Effector memory CD4-positive, alpha-beta T cell (primary cell): Measurements from ENCODE around the gene ZBTB39.
A peak's percentile ranks its signal among the peaks of the same experiment; 100 is the strongest.

ENCODE experiments used
- DNase-seq, 3 donors: peaks; one replicate each; pipeline ENCODE4 v3.0.0-alpha.2; 2020
- H3K27ac ChIP-seq: 2 replicates; pipeline ENCODE4 v1.7.0; 2013; ENCODE audit warnings: mild to moderate bottlenecking, low read length, moderate library complexity; ENCODE audit not compliant: insufficient read depth, poor library complexity, severe bottlenecking
- H3K27me3 ChIP-seq: replicated peaks from 2 replicates; pipeline ENCODE4 v1.7.0; 2013; ENCODE audit warnings: mild to moderate bottlenecking, low read length; ENCODE audit not compliant: insufficient read depth, control insufficient read depth, poor library complexity, severe bottlenecking
- H3K36me3 ChIP-seq: 2 replicates; pipeline ENCODE4 v1.7.0; 2013; ENCODE audit warnings: mild to moderate bottlenecking, low read length, moderate library complexity; ENCODE audit not compliant: control insufficient read depth, insufficient read depth
- H3K4me1 ChIP-seq: 2 replicates; pipeline ENCODE4 v1.7.0; 2013; ENCODE audit warnings: low read length, mild to moderate bottlenecking; ENCODE audit not compliant: control insufficient read depth, insufficient read depth, poor library complexity, severe bottlenecking
- H3K4me3 ChIP-seq: 2 replicates; pipeline ENCODE4 v1.7.0; 2013; ENCODE audit warnings: low read length, low read depth, mild to moderate bottlenecking; ENCODE audit not compliant: insufficient read depth, poor library complexity, severe bottlenecking
- H3K9me3 ChIP-seq: 2 replicates; pipeline ENCODE4 v1.7.0; 2013; ENCODE audit warnings: mild to moderate bottlenecking, low read length, moderate library complexity; ENCODE audit not compliant: control insufficient read depth

ZBTB39 gene

DNA sequence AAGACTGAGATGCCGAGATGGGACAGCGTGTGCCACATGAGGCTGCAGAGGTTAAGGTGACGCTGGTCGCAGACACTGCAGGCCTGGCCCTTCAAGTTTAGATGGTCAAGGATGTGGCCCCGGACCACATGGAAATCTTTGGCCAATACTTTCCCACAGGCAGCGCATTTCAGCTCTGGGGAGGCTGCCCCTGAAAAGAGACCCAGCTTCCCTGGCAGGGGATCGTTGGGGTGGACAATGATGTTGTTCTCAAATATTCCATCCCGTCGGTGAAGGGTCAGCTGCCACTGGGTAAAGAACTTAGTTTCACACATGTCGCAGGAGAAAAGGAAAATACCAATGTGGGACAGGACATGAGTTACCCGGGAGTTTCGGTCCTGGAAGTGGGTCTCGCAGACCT is 3.0 kb downstream of the ZBTB39 start:
- Histone ChIP-seq H3K36me3 (peaks cover 19% of the 10 kb centered on the region), H3K27ac (no peak overlapping the region), H3K4me1 (peaks cover 11% of the 10 kb centered on the region)

DNA sequence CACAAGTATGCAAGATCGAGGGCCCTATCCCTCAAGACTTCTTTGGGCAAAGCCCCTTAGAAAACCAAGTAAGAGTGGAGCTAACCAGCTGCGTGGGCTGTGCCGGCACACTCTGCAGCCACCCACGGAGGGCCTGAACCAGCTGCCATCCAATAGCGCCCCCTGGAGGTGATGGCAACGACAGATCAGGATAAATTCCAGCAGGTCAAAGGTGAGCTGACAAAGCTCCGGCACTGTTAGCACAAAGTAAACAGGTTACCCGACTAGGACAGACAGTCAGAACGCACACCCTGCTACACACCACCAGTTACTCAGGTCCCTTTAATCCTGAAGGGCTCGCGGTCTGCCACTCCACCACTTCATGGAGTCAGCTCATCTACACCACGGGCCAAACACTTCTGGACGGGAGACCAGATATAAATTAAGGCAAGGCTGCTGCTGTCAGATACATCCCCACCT is 4.9 kb downstream of the ZBTB39 start:
- Histone ChIP-seq H3K4me1 (peaks cover 7% of the 10 kb centered on the region), H3K27ac (no peak overlapping the region), H3K36me3 (peaks cover 19% of the 10 kb centered on the region), H3K4me3 (no peak overlapping the region), H3K9me3 (no peaks in the 10 kb centered on the region), H3K27me3 (no peaks in the 10 kb centered on the region)
- DNase-seq: peak; percentile 45 to 64 (median 52)

More for the DNA sequence above, 3.0 kb downstream of the ZBTB39 start:
- H3K4me3 ChIP-seq: no peak overlapping the region
- H3K27me3 ChIP-seq: no peaks in the 10 kb centered on the region
- no peak for DNase-seq
- H3K9me3 ChIP-seq: no peaks in the 10 kb centered on the region

GRCh38 chr12:57000393-57000792 is 6.0 kb downstream of the ZBTB39 start:
- Histone ChIP-seq H3K27me3 (no peaks in the 10 kb centered on the region), H3K36me3 (peaks cover 19% of the 10 kb centered on the region), H3K4me1 (peaks cover 2% of the 10 kb centered on the region), H3K9me3 (no peaks in the 10 kb centered on the region), H3K27ac (no peak overlapping the region), H3K4me3 (no peak overlapping the region)
- DNase-seq: no peak

GRCh38 chr12:56999456-56999855 is 6.9 kb downstream of the ZBTB39 start:
- no peak for DNase-seq
- Histone ChIP-seq H3K9me3 (no peaks in the 10 kb centered on the region), H3K36me3 (peaks cover 19% of the 10 kb centered on the region), H3K4me1 (no peaks in the 10 kb centered on the region), H3K4me3 (no peak overlapping the region), H3K27me3 (no peaks in the 10 kb centered on the region), H3K27ac (no peak overlapping the region)

GRCh38 chr12:56998981-56999380 is 7.4 kb downstream of the ZBTB39 start:
- Histone ChIP-seq H3K27me3 (no peaks in the 10 kb centered on the region), H3K9me3 (no peaks in the 10 kb centered on the region), H3K4me1 (no peaks in the 10 kb centered on the region), H3K4me3 (no peak overlapping the region), H3K27ac (no peak overlapping the region), H3K36me3 (peaks cover 18% of the 10 kb centered on the region)
- no peak for DNase-seq

- H3K36me3 ChIP-seq: peaks cover 11% of the 10 kb centered on the region
Observed at GRCh38 chr12:56998316-56998715, 8.0 kb downstream of the ZBTB39 start.

DNA sequence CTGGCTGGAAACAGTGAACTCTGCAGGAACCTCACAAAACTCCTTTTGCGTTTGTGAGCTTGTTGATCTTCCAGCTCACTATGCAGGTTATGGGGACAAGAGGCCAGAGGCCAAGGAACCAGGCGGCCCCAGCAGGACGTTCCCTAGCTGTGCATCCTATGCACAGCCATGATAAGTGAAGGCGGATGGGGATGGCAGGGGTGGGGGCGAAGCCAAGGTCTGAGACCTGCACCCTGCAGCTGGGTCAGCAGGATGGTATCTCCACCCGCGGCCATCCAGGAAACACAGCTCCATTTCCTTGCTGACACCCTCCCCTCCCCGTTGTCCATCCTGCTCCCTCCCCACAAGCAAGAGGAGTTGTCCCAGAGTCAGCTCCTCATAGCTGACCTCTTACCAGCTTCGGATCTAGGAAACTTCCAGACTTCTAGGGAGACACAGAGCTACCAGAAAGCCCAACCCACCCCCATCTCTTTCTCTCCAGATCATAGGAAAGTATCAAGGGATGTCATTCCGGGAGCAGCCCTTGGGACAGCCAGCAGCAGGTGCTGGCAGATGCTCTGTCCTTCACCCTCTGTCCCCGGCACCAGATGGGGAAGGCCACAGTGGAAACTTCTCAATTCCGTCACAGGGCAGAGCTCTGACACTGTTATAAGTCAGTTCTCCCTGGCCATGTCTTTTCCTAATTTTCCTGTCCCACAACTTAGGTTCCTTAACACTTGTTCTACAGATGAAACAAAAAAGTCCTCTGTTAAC is 9.4 kb downstream of the ZBTB39 start:
- no peaks in the 10 kb centered on the region for H3K9me3 ChIP-seq
- no peak overlapping the region for H3K27ac ChIP-seq
- H3K27me3 ChIP-seq: no peaks in the 10 kb centered on the region
- H3K4me1 ChIP-seq: no peaks in the 10 kb centered on the region
- H3K36me3 ChIP-seq: no peaks in the 10 kb centered on the region
- no peak for DNase-seq
- no peak overlapping the region for H3K4me3 ChIP-seq

More at GRCh38 chr12:56998316-56998715, 8.0 kb downstream of the ZBTB39 start:
- DNase-seq: no peak
- Histone ChIP-seq H3K4me3 (no peak overlapping the region), H3K9me3 (no peaks in the 10 kb centered on the region), H3K27me3 (no peaks in the 10 kb centered on the region), H3K27ac (no peak overlapping the region), H3K4me1 (no peaks in the 10 kb centered on the region)

DNA sequence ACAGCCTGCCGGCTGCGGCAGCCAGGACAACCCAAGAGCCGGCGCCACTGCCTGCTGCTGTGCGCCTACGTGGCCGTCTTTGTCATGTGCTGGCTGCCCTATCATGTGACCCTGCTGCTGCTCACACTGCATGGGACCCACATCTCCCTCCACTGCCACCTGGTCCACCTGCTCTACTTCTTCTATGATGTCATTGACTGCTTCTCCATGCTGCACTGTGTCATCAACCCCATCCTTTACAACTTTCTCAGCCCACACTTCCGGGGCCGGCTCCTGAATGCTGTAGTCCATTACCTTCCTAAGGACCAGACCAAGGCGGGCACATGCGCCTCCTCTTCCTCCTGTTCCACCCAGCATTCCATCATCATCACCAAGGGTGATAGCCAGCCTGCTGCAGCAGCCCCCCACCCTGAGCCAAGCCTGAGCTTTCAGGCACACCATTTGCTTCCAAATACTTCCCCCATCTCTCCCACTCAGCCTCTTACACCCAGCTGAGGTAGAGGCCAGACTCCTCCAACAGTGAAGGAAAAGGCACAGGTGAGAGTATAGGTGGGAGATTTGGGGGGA is 10.3 kb downstream of the ZBTB39 start:
- H3K4me3 ChIP-seq: no peak overlapping the region
- no peak overlapping the region for H3K27ac ChIP-seq
- no peaks in the 10 kb centered on the region for H3K4me1 ChIP-seq
- H3K27me3 ChIP-seq: no peaks in the 10 kb centered on the region
- H3K36me3 ChIP-seq: no peaks in the 10 kb centered on the region
- DNase-seq: no peak
- H3K9me3 ChIP-seq: no peaks in the 10 kb centered on the region

GRCh38 chr12:56995201-56995929 is 11.0 kb downstream of the ZBTB39 start:
- Histone ChIP-seq H3K27ac (no peak overlapping the region), H3K9me3 (no peaks in the 10 kb centered on the region), H3K4me1 (no peaks in the 10 kb centered on the region), H3K4me3 (no peak overlapping the region), H3K36me3 (no peaks in the 10 kb centered on the region), H3K27me3 (no peaks in the 10 kb centered on the region)
- DNase-seq: no peak

GRCh38 chr12:56994231-56994746 is 12.1 kb downstream of the ZBTB39 start:
- H3K9me3 ChIP-seq: no peaks in the 10 kb centered on the region
- no peaks in the 10 kb centered on the region for H3K36me3 ChIP-seq
- no peak for DNase-seq
- no peaks in the 10 kb centered on the region for H3K4me1 ChIP-seq
- no peak overlapping the region for H3K4me3 ChIP-seq
- no peak overlapping the region for H3K27ac ChIP-seq
- no peaks in the 10 kb centered on the region for H3K27me3 ChIP-seq
